Anterior cingulate cortex (tissue), 58 donors: ENCODE results near the gene TCF7L1.
"Not testable (repeated sequence)": the region's sequence is repeated elsewhere in the genome, so short reads cannot be mapped to it uniquely, and the experiment has no call there.

ENCODE experiments used
- DNase-seq, 58 donors: peaks; one replicate each; lab custom pipeline; 2025; lab: John Stamatoyannopoulos, UW

The TCF7L1 gene

GRCh38 chr2:85334928-85335327, 201.7 kb downstream of the TCF7L1 start:
- no peak for DNase-seq

GRCh38 chr2:85340034-85340892, 207.1 kb downstream of the TCF7L1 start:
- peak in 2 of 58 donors; percentile 6 to 11 for DNase-seq

GRCh38 chr2:85341269-85342029, 208.3 kb downstream of the TCF7L1 start:
- no peak for DNase-seq

- no peak for DNase-seq
Observed at GRCh38 chr2:85342156-85342555, 209.0 kb downstream of the TCF7L1 start.

GRCh38 chr2:85343207-85343895, 210.2 kb downstream of the TCF7L1 start:
- not testable (repeated sequence) for DNase-seq

- DNase-seq = no peak
Observed at GRCh38 chr2:85344356-85344954, 211.3 kb downstream of the TCF7L1 start.

- DNase-seq = no peak
Observed at GRCh38 chr2:85347599-85347998, 214.4 kb downstream of the TCF7L1 start.

GRCh38 chr2:85353876-85354285, 220.7 kb downstream of the TCF7L1 start:
- peak in 9 of 58 donors; percentile 20 to 64 (median 34) for DNase-seq

GRCh38 chr2:85354286-85355072, 221.3 kb downstream of the TCF7L1 start, which contains the start of the genes ELMOD3 and RETSAT:
TSS of gene ELMOD3 (plus strand) at chr2:85354769. CDS start at chr2:85357199, 2,430 bp downstream.
TSS of gene RETSAT (minus strand) at chr2:85354528. CDS start at chr2:85354507, 21 bp downstream.
- peak; percentile 64 to 97 (median 94) for DNase-seq

GRCh38 chr2:85355073-85355410, 221.8 kb downstream of the TCF7L1 start:
- peak in 2 of 58 donors; percentile 41 to 50 for DNase-seq

GRCh38 chr2:85355521-85355920, 222.3 kb downstream of the TCF7L1 start:
- DNase-seq = no peak

GRCh38 chr2:85356186-85356585, 223.0 kb downstream of the TCF7L1 start:
- DNase-seq = no peak

- no peak for DNase-seq
Observed at GRCh38 chr2:85357736-85358135, 224.5 kb downstream of the TCF7L1 start.
